PC-9 (cell line): Measurements from ENCODE around the gene ZNF462. TPM values are rescaled to one million over a fixed set of nuclear protein-coding genes. Genes with fewer than 3 reads are reported as not detected.
"Not testable (repeated sequence)": the region's sequence is repeated elsewhere in the genome, so short reads cannot be mapped to it uniquely, and the experiment has no call there.

ENCODE experiments used
- BruUV-seq: library from RNA; stranded (reverse); fragments of 400-500 nt; replicated peaks from 2 replicates; lab custom pipeline; 2021; lab: Mats Ljungman, UMichigan
- CTCF ChIA-PET: fragments of 300-600 bp; sonication (Branson Sonifier 250); formaldehyde crosslinking; loops from one replicate; lab custom pipeline; 2022; ENCODE audit warnings: antibody characterized with exemption; lab: Charles Lee
- POLR2A ChIA-PET: fragments of 300-600 bp; sonication (Branson Sonifier 250); formaldehyde crosslinking; loops from one replicate; lab custom pipeline; 2022; ENCODE audit warnings: antibody characterized with exemption; ENCODE audit not compliant: unreplicated experiment; lab: Charles Lee
- DNase-seq, 2 experiments: peaks; one replicate each; pipeline versions ENCODE4 v3.0.0 to v3.0.0-alpha.2; 2015 to 2022; ENCODE audit warnings: mixed read lengths in 1 of 2
- H2AFZ ChIP-seq: fragments of 200-600 bp; sonication (generic); 2 replicates; pipeline ENCODE4 v1.8.1; 2017; ENCODE audit warnings: antibody characterized with exemption
- H3F3A ChIP-seq: fragments of 200-600 bp; sonication (generic); 2 replicates; pipeline ENCODE4 v1.8.1; 2017; ENCODE audit warnings: antibody characterized with exemption, mild to moderate bottlenecking, low read depth; ENCODE audit not compliant: insufficient read depth
- H3K27ac ChIP-seq: fragments of 200-600 bp; sonication (generic); 2 replicates; pipeline ENCODE4 v1.6.1; 2016; ENCODE audit warnings: mixed run types
- H3K27me3 ChIP-seq: fragments of 200-600 bp; sonication (generic); 2 replicates; pipeline ENCODE4 v1.6.1; 2016; ENCODE audit warnings: low read depth, mixed run types; ENCODE audit not compliant: insufficient read depth
- H3K36me3 ChIP-seq: fragments of 200-600 bp; sonication (generic); 2 replicates; pipeline ENCODE4 v1.6.1; 2016; ENCODE audit warnings: low read depth, mixed run types
- H3K4me1 ChIP-seq: fragments of 200-600 bp; sonication (generic); replicated peaks from 2 replicates; pipeline ENCODE4 v1.6.1; 2016; ENCODE audit warnings: mixed run types; ENCODE audit not compliant: insufficient read depth
- H3K4me2 ChIP-seq: fragments of 200-600 bp; sonication (generic); 2 replicates; pipeline ENCODE4 v1.6.1; 2017; ENCODE audit warnings: mixed run types
- H3K4me3 ChIP-seq: fragments of 200-600 bp; sonication (generic); 2 replicates; pipeline ENCODE4 v1.6.1; 2016; ENCODE audit warnings: mixed run types
- H3K79me2 ChIP-seq: fragments of 200-600 bp; sonication (generic); 2 replicates; pipeline ENCODE4 v1.6.1; 2017; ENCODE audit warnings: low read depth, mixed run types
- H3K9me2 ChIP-seq: fragments of 200-600 bp; sonication (generic); 2 replicates; pipeline ENCODE4 v1.8.1; 2017; ENCODE audit warnings: mild to moderate bottlenecking; ENCODE audit not compliant: insufficient read depth
- H3K9me3 ChIP-seq: fragments of 200-600 bp; sonication (generic); 2 replicates; pipeline ENCODE4 v1.8.1; 2016; ENCODE audit warnings: low read depth; ENCODE audit not compliant: insufficient read depth
- H4K20me1 ChIP-seq: fragments of 200-600 bp; sonication (generic); 2 replicates; pipeline ENCODE4 v1.8.1; 2017; ENCODE audit not compliant: insufficient read depth
- CTCF ChIP-seq: fragments of 200-600 bp; sonication (generic); conservative IDR thresholded peaks from 2 replicates; pipeline ENCODE4 v1.6.1; 2017; ENCODE audit warnings: mixed run types, antibody characterized with exemption, mild to moderate bottlenecking, moderate library complexity
- EZH2 ChIP-seq: fragments of 200-600 bp; sonication (generic); IDR thresholded peaks from 2 replicates; pipeline ENCODE4 v1.8.0; 2017; ENCODE audit warnings: antibody characterized with exemption, low read depth
- intact Hi-C: fragments of 100-400 bp; cut with micrococcal nuclease; formaldehyde crosslinking; loops from one replicate; pipeline ENCODE4 v1.10.0; 2022; ENCODE audit not compliant: unreplicated experiment
- total RNA-seq: library from RNA; stranded (reverse); gene quantifications from 2 replicates; pipeline ENCODE4 v1.2.3, GENCODE V29; 2021

The ZNF462 gene
- total RNA-seq, 1 experiment from 2014 or later = 4.8 TPM

DNA sequence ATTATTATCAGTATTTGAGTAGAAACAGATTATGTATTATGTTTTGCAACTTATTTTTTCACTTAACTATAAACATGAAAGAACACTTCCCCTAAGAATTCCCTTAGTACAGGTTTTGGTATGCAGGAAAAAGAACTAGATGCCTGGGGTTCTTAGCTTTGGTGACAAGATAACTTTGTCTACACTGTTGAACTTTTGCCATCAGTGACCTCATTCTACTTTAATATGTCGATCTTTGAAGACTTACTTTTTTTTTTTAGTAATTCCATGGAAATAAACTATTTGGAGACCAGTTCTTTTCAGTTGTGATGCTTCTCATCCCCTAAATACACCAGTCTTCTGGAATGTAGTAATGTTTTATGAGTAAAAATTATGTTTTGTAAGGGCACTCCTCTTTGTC lies 34.3 kb downstream of the ZNF462 start:
- H3K4me1 ChIP-seq = peaks cover 39% of the 10 kb centered on the region
- DNase-seq = no peak
- intact Hi-C loops = no loop called here
- no peaks in the 10 kb centered on the region for H3K36me3 ChIP-seq
- no peak overlapping the region for H2AFZ ChIP-seq
- H3K79me2 ChIP-seq = no peaks in the 10 kb centered on the region
- H3K4me2 ChIP-seq = 0 out of 2 replicates have a peak overlapping the region, but pooled peaks have one; percentile 2
- H3K27ac ChIP-seq = no peak overlapping the region
- BruUV-seq = no TSS peak
- ChIA-PET POLR2A (no interaction called here), CTCF (no interaction called here)
- H3F3A ChIP-seq = peaks cover 23% of the 10 kb centered on the region
- no peaks in the 10 kb centered on the region for H4K20me1 ChIP-seq
- no peaks in the 10 kb centered on the region for H3K27me3 ChIP-seq
- TF ChIP-seq CTCF = no peak
- TF ChIP-seq EZH2 = no peak
- no peak overlapping the region for H3K4me3 ChIP-seq
- H3K9me2 ChIP-seq = no peaks in the 10 kb centered on the region
- H3K9me3 ChIP-seq = 0 out of 2 replicates have a peak, but pooled peaks cover 3% of the 10 kb centered on the region

- TF ChIP-seq CTCF (no peak), EZH2 (no peak)
- Histone ChIP-seq H4K20me1 (no peaks in the 10 kb centered on the region), H3K4me1 (peaks cover 34% of the 10 kb centered on the region), H3K4me3 (no peak overlapping the region), H3K27ac (no peak overlapping the region), H3K79me2 (no peaks in the 10 kb centered on the region), H3K9me3 (0 out of 2 replicates have a peak, but pooled peaks cover 3% of the 10 kb centered on the region), H3K4me2 (0 out of 2 replicates have a peak overlapping the region, but pooled peaks have one; percentile 2), H3K27me3 (no peaks in the 10 kb centered on the region), H3F3A (peaks cover 18% of the 10 kb centered on the region), H3K36me3 (no peaks in the 10 kb centered on the region), H2AFZ (no peak overlapping the region), H3K9me2 (no peaks in the 10 kb centered on the region)
- BruUV-seq = no TSS peak
- intact Hi-C loops = no loop called here
- no peak for DNase-seq
- CTCF ChIA-PET = no interaction called here
- POLR2A ChIA-PET = no interaction called here
Observed at GRCh38 chr9:106897751-106898150, 34.8 kb downstream of the ZNF462 start.

GRCh38 chr9:106900523-106900922 lies 37.6 kb downstream of the ZNF462 start:
- CTCF ChIA-PET, H3K27me3 ChIP-seq, DNase-seq, H3K4me2 ChIP-seq, H3K9me3 ChIP-seq, H3F3A ChIP-seq, H4K20me1 ChIP-seq, H3K4me3 ChIP-seq, BruUV-seq, H3K9me2 ChIP-seq, H3K79me2 ChIP-seq, intact Hi-C loops, H2AFZ ChIP-seq, H3K27ac ChIP-seq, H3K36me3 ChIP-seq, POLR2A ChIA-PET: not testable (repeated sequence)
- peaks cover 16% of the 10 kb centered on the region for H3K4me1 ChIP-seq

DNA sequence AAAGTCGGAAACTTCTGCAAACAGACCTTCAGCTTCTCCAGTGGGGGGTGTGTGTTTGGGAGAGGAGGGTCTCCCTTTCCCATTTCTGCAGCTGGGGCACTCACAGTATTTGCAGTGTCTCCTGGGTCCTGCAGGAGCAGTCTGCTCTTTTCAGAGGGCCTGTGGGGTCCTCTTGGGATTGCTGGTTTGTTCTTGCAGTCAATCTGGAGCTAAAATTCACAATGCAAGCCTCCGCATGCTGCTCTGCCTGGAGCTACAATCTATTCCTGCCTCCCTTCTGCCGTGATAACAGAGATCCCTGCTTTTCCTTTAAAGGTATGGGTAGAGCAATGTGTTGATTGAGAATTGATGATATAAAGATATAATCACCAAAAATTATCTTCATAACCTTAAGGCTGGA lies 43.2 kb downstream of the ZNF462 start:
- Histone ChIP-seq H4K20me1 (no peaks in the 10 kb centered on the region), H3K27ac (no peak overlapping the region), H3K4me2 (no peak overlapping the region), H2AFZ (no peak overlapping the region), H3K79me2 (no peaks in the 10 kb centered on the region), H3K9me3 (0 out of 2 replicates have a peak, but pooled peaks cover under 1% of the 10 kb centered on the region), H3K4me1 (no peaks in the 10 kb centered on the region), H3K4me3 (no peak overlapping the region), H3K9me2 (no peaks in the 10 kb centered on the region), H3K27me3 (no peaks in the 10 kb centered on the region), H3F3A (no peaks in the 10 kb centered on the region), H3K36me3 (no peaks in the 10 kb centered on the region)
- BruUV-seq = no TSS peak
- ChIA-PET POLR2A (no interaction called here), CTCF (no interaction called here)
- DNase-seq = no peak
- TF ChIP-seq CTCF = no peak
- no peak for TF ChIP-seq EZH2
- intact Hi-C loops = no loop called here
